Panc1 (cell line): ENCODE measurements around the gene CPNE9. TPM values are rescaled to one million over a fixed set of nuclear protein-coding genes. Genes with fewer than 3 reads are reported as not detected.

Experiments
- ATAC-seq: fragments of 200-7000 bp; cut with Tn5 transposase; 2 replicates; pipeline ENCODE4 v1.9.1; 2020; ENCODE audit warnings: mild to moderate bottlenecking, moderate library complexity
- BruUV-seq: library from RNA; stranded (reverse); fragments of 400-500 nt; replicated peaks from 2 replicates; lab custom pipeline; 2021; lab: Mats Ljungman, UMichigan
- CTCF ChIA-PET: fragments of 300-600 bp; sonication (Branson Sonifier 250); formaldehyde crosslinking; loops from one replicate; lab custom pipeline; 2022; ENCODE audit warnings: antibody characterized with exemption; lab: Charles Lee
- POLR2A ChIA-PET: fragments of 300-600 bp; sonication (Branson Sonifier 250); formaldehyde crosslinking; loops from one replicate; lab custom pipeline; 2022; ENCODE audit warnings: antibody characterized with exemption; lab: Charles Lee
- DNase-seq: peaks from one replicate; pipeline ENCODE4 v3.0.0-alpha.2; 2010; ENCODE audit warnings: low read depth, low spot score
- H3K27ac ChIP-seq: 2 replicates; pipeline ENCODE4 v1.5.1; 2011; ENCODE audit warnings: mild to moderate bottlenecking, low read length, inconsistent platforms
- H3K27me3 ChIP-seq: fragments of 200-500 bp; sonication (Bioruptor generic); 2 replicates; pipeline ENCODE4 v1.6.0; 2014; ENCODE audit warnings: low read length, inconsistent platforms; ENCODE audit not compliant: control insufficient read depth, insufficient read depth
- H3K36me3 ChIP-seq: fragments of 200-500 bp; sonication (Bioruptor generic); 2 replicates; pipeline ENCODE4 v1.5.1; 2014; ENCODE audit warnings: inconsistent platforms, mild to moderate bottlenecking, low read length, moderate library complexity; ENCODE audit not compliant: control insufficient read depth, insufficient read depth
- H3K4me1 ChIP-seq: 2 replicates; pipeline ENCODE4 v1.5.1; 2011; ENCODE audit warnings: inconsistent platforms, mild to moderate bottlenecking, low read length, moderate library complexity; ENCODE audit not compliant: control insufficient read depth, insufficient read depth
- H3K4me3 ChIP-seq, 2 experiments: 2 replicates each; pipeline ENCODE4 v1.5.1; 2011 to 2012; ENCODE audit warnings: low read depth in 2 of 2, low read length in 2 of 2, mild to moderate bottlenecking in 2 of 2, inconsistent platforms in 1 of 2, moderate library complexity in 1 of 2
- H3K9me3 ChIP-seq: fragments of 200-500 bp; sonication (Bioruptor generic); 2 replicates; pipeline ENCODE4 v1.5.1; 2014; ENCODE audit warnings: low read depth, mild to moderate bottlenecking, inconsistent platforms, low read length, moderate library complexity; ENCODE audit not compliant: control insufficient read depth, insufficient read depth
- POLR2AphosphoS5 ChIP-seq: IDR thresholded peaks from 2 replicates; pipeline ENCODE4 v1.6.1; 2012; ENCODE audit warnings: mild to moderate bottlenecking, low read depth, low read length, moderate library complexity
- SIN3A ChIP-seq: IDR thresholded peaks from 2 replicates; pipeline ENCODE4 v1.6.1; 2012; ENCODE audit warnings: low read depth, mild to moderate bottlenecking, low read length, moderate library complexity, borderline replicate concordance; ENCODE audit not compliant: insufficient read depth
- TCF7L2 ChIP-seq: IDR thresholded peaks from 2 replicates; pipeline ENCODE4 v1.6.1; 2011; ENCODE audit warnings: mild to moderate bottlenecking, low read depth, low read length, inconsistent platforms
- in situ Hi-C: cut with HindIII; loops from 2 replicates; pipeline ENCODE4 v1.10.0; 2016; ENCODE audit warnings: low sequenced_read_pairs, low pct_unique_long_range_greater_than_20kb
- intact Hi-C: fragments of 100-400 bp; cut with micrococcal nuclease; formaldehyde crosslinking; loops from one replicate; pipeline ENCODE4 v1.10.0; 2022; ENCODE audit not compliant: unreplicated experiment
- total RNA-seq: library from RNA; stranded (reverse); gene quantifications from one replicate; pipeline ENCODE4 v1.2.1, GENCODE V29; 2021; ENCODE audit not compliant: unreplicated experiment
- TF ChIP-seq, protein P1 (sequence below): fragments of 450-650 bp; IDR thresholded peaks from 2 replicates; pipeline ENCODE4 v1.5.1; 2017; ENCODE audit warnings: mild to moderate bottlenecking
- TF ChIP-seq, protein P2 (sequence below), 2 experiments: IDR thresholded peaks; 2 replicates each; pipeline ENCODE4 v1.6.1; 2011 to 2012; ENCODE audit warnings: low read depth in 2 of 2, control low read depth in 1 of 2, low read length in 1 of 2, mild to moderate bottlenecking in 1 of 2, moderate library complexity in 1 of 2; ENCODE audit not compliant: insufficient read depth in 1 of 2

Gene CPNE9
- total RNA-seq, 1 experiment from 2014 or later = 0.13 TPM

- 0 out of 2 replicates have a peak, but pooled peaks cover 4% of the 10 kb centered on the region for H3K4me1 ChIP-seq
- in situ Hi-C loops (no loop called here), intact Hi-C loops (no loop called here)
- H3K36me3 ChIP-seq = no peaks in the 10 kb centered on the region
- ATAC-seq (no peak), DNase-seq (no peak)
- H3K4me3 ChIP-seq = no peak overlapping the region
- CTCF ChIA-PET = no interaction called here
- TF ChIP-seq, protein P1, sequence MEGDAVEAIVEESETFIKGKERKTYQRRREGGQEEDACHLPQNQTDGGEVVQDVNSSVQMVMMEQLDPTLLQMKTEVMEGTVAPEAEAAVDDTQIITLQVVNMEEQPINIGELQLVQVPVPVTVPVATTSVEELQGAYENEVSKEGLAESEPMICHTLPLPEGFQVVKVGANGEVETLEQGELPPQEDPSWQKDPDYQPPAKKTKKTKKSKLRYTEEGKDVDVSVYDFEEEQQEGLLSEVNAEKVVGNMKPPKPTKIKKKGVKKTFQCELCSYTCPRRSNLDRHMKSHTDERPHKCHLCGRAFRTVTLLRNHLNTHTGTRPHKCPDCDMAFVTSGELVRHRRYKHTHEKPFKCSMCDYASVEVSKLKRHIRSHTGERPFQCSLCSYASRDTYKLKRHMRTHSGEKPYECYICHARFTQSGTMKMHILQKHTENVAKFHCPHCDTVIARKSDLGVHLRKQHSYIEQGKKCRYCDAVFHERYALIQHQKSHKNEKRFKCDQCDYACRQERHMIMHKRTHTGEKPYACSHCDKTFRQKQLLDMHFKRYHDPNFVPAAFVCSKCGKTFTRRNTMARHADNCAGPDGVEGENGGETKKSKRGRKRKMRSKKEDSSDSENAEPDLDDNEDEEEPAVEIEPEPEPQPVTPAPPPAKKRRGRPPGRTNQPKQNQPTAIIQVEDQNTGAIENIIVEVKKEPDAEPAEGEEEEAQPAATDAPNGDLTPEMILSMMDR = no peak
- TF ChIP-seq, protein P2, sequence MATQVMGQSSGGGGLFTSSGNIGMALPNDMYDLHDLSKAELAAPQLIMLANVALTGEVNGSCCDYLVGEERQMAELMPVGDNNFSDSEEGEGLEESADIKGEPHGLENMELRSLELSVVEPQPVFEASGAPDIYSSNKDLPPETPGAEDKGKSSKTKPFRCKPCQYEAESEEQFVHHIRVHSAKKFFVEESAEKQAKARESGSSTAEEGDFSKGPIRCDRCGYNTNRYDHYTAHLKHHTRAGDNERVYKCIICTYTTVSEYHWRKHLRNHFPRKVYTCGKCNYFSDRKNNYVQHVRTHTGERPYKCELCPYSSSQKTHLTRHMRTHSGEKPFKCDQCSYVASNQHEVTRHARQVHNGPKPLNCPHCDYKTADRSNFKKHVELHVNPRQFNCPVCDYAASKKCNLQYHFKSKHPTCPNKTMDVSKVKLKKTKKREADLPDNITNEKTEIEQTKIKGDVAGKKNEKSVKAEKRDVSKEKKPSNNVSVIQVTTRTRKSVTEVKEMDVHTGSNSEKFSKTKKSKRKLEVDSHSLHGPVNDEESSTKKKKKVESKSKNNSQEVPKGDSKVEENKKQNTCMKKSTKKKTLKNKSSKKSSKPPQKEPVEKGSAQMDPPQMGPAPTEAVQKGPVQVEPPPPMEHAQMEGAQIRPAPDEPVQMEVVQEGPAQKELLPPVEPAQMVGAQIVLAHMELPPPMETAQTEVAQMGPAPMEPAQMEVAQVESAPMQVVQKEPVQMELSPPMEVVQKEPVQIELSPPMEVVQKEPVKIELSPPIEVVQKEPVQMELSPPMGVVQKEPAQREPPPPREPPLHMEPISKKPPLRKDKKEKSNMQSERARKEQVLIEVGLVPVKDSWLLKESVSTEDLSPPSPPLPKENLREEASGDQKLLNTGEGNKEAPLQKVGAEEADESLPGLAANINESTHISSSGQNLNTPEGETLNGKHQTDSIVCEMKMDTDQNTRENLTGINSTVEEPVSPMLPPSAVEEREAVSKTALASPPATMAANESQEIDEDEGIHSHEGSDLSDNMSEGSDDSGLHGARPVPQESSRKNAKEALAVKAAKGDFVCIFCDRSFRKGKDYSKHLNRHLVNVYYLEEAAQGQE (IDR thresholded peaks at IDR 0.05; ENCODE audit: insufficient read depth in 1 of 2, low read depth in 2 of 2, low read length in 1 of 2) = no peak
- TF ChIP-seq SIN3A (no peak), POLR2AphosphoS5 (no peak), TCF7L2 (no peak)
- POLR2A ChIA-PET = no interaction called here
- no TSS peak for BruUV-seq
- H3K27me3 ChIP-seq = no peaks in the 10 kb centered on the region; the same call in 1 of the 2 replicates
- H3K27ac ChIP-seq = no peak overlapping the region
- H3K9me3 ChIP-seq = no peaks in the 10 kb centered on the region
Measured at GRCh38 chr3:9717563-9717962, 13.9 kb downstream of the CPNE9 start.

DNA sequence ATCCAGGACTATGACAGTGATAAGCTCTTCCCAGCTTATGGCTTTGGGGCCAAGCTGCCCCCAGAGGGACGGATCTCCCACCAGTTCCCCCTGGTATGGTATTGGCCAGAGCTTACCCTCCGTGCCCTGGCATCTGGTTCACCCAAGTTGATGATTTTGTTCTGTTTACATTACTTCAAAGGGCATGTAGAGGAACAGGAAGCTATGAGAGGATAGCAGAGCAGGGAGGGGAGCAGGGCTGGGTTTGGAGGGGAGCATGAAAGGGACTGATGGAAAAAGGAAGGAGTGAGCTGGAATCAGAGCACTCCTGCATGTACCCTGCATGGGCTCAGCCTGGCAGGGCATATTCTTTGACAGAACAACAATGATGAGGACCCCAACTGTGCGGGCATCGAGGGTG lies 14.5 kb downstream of the CPNE9 start:
- no peak overlapping the region for H3K27ac ChIP-seq
- no peak overlapping the region for H3K4me3 ChIP-seq
- BruUV-seq = no TSS peak
- no peaks in the 10 kb centered on the region for H3K9me3 ChIP-seq
- POLR2A ChIA-PET = no interaction called here
- no peaks in the 10 kb centered on the region for H3K36me3 ChIP-seq
- no peak for ATAC-seq
- TF ChIP-seq, protein P1 = no peak
- TF ChIP-seq TCF7L2 = no peak
- TF ChIP-seq POLR2AphosphoS5 = no peak
- no peak for TF ChIP-seq SIN3A
- TF ChIP-seq, protein P2 (IDR thresholded peaks at IDR 0.05; ENCODE audit: insufficient read depth in 1 of 2, low read depth in 2 of 2, low read length in 1 of 2) = no peak
- intact Hi-C loops = no loop called here
- no peak for DNase-seq
- H3K27me3 ChIP-seq = no peaks in the 10 kb centered on the region; the same call in 1 of the 2 replicates
- in situ Hi-C loops = no loop called here
- H3K4me1 ChIP-seq = 0 out of 2 replicates have a peak, but pooled peaks cover 4% of the 10 kb centered on the region
- CTCF ChIA-PET = no interaction called here
